Panc1 (cell line): ENCODE results near the gene PKD1.

ENCODE experiments used
- POLR2AphosphoS5 ChIP-seq: IDR thresholded peaks from 2 replicates; pipeline ENCODE4 v1.6.1; 2012; ENCODE audit warnings: mild to moderate bottlenecking, low read depth, low read length, moderate library complexity
- TCF7L2 ChIP-seq: IDR thresholded peaks from 2 replicates; pipeline ENCODE4 v1.6.1; 2011; ENCODE audit warnings: mild to moderate bottlenecking, low read depth, low read length, inconsistent platforms
- TF ChIP-seq, protein P1 (sequence below): fragments of 450-650 bp; IDR thresholded peaks from 2 replicates; pipeline ENCODE4 v1.5.1; 2017; ENCODE audit warnings: mild to moderate bottlenecking

DNA sequence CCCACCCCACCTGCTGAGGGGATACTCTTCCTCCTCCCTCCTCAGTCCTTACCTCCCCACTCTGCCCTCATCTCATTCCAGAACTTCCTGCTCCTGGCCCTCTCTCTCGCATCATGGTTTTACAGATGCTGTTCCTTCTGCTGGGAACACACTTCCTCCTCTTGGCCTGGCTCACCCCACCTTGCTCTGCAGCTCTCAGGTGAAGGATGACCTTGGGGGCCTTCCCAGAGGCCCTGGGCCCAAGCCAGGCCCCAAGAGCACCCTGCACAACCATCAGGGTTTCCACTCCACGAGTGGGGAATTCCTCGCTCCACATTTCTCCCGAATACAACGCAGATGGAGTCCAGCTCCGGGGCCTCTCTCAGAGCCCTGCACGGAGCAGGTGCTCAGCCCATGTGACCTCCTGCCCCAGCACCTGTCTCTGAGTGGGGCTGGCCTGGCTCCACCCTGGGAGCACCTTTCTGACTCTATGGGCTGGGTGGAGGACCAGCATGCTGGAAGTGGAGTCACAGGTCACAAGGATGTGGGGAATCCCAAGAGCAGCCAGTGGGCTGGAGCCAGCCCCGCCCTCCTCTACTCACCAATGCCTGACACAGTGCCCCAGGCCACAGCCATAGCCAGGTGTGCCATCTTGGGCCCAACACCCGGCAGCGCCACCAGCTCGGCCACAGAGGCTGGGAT, 92.6 kb downstream of the PKD1 start:
- TF ChIP-seq, protein P1, sequence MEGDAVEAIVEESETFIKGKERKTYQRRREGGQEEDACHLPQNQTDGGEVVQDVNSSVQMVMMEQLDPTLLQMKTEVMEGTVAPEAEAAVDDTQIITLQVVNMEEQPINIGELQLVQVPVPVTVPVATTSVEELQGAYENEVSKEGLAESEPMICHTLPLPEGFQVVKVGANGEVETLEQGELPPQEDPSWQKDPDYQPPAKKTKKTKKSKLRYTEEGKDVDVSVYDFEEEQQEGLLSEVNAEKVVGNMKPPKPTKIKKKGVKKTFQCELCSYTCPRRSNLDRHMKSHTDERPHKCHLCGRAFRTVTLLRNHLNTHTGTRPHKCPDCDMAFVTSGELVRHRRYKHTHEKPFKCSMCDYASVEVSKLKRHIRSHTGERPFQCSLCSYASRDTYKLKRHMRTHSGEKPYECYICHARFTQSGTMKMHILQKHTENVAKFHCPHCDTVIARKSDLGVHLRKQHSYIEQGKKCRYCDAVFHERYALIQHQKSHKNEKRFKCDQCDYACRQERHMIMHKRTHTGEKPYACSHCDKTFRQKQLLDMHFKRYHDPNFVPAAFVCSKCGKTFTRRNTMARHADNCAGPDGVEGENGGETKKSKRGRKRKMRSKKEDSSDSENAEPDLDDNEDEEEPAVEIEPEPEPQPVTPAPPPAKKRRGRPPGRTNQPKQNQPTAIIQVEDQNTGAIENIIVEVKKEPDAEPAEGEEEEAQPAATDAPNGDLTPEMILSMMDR: no peak
- TF ChIP-seq POLR2AphosphoS5 (no peak), TCF7L2 (no peak)
